Heart left ventricle (tissue), 16 donors: ENCODE measurements around the gene GALNT14. TPM values are rescaled to one million over a fixed set of nuclear protein-coding genes. Genes with fewer than 3 reads are reported as not detected.

Source experiments
- ATAC-seq, 4 donors: fragments of 200-7000 bp; cut with Tn5 transposase; one replicate each; pipeline ENCODE4 v1.9.1; 2020 to 2022; ENCODE audit warnings: moderate library complexity in 4 of 4, mild to moderate bottlenecking in 3 of 4, moderate number of reproducible peaks in 1 of 4
- DNase-seq, 5 donors: peaks; one replicate each; pipeline ENCODE4 v3.0.0-alpha.2; 2020
- H3K27ac ChIP-seq, 12 donors: fragments of 200-600 bp; sonication (generic) in 4 of 12; one replicate each; pipeline versions ENCODE4 v1.5.0 to v1.8.0; 2016 to 2022; ENCODE audit warnings: mild to moderate bottlenecking in 2 of 12
- H3K27me3 ChIP-seq, 9 donors: fragments of 200-600 bp; sonication (generic) in 2 of 9; one replicate each; pipeline versions ENCODE4 v1.5.1 to v1.8.0; 2016 to 2022; ENCODE audit warnings: mild to moderate bottlenecking in 3 of 9
- H3K36me3 ChIP-seq, 9 donors: fragments of 200-600 bp; sonication (generic) in 2 of 9; one replicate each; pipeline versions ENCODE4 v1.5.0 to v1.8.0; 2018 to 2022; ENCODE audit warnings: mild to moderate bottlenecking in 2 of 9
- H3K4me1 ChIP-seq, 12 donors: fragments of 200-600 bp; sonication (generic) in 4 of 12; one replicate each; pipeline versions ENCODE4 v1.5.0 to v1.8.0; 2016 to 2022; ENCODE audit warnings: mild to moderate bottlenecking in 3 of 12
- H3K4me3 ChIP-seq, 12 donors: fragments of 200-600 bp; sonication (generic) in 4 of 12; one replicate each; pipeline versions ENCODE4 v1.5.0 to v1.8.0; 2017 to 2022; ENCODE audit warnings: mild to moderate bottlenecking in 9 of 12, moderate library complexity in 4 of 12
- H3K9me3 ChIP-seq, 12 donors: fragments of 200-600 bp; sonication (generic) in 4 of 12; one replicate each; pipeline versions ENCODE4 v1.5.0 to v1.8.0; 2016 to 2022; ENCODE audit warnings: mild to moderate bottlenecking in 1 of 12
- POLR2A ChIP-seq, 2 donors: fragments of 450-650 bp; IDR thresholded peaks; one replicate each; pipeline ENCODE4 v1.6.1; 2017; ENCODE audit warnings: antibody characterized with exemption in 2 of 2, mild to moderate bottlenecking in 2 of 2, moderate library complexity in 2 of 2
- WGBS, 4 donors: extraction: QIAGEN DNeasy Blood & Tissue Kit in 2 of 4; methylation state at CpG; one replicate each; pipeline versions ENCODE4 v1.1.5 to v1.1.7; 2013 to 2018; 5-methylcytosine and 5-hydroxymethylcytosine counted together
- intact Hi-C, 10 donors: fragments of 100-400 bp; cut with DNase I; formaldehyde crosslinking; loops; one replicate each; pipeline versions ENCODE4 v1.11.1 to v1.14.2; 2022
- polyA plus RNA-seq, 2 donors: library from polyadenylated mRNA; stranded (reverse); fragments of 200-250 nt; gene quantifications; one replicate each; pipeline ENCODE4 v1.2.3, GENCODE V29; 2013
- total RNA-seq, 9 donors: library from RNA; depleted of rRNA in 2 of 9; stranded (reverse); fragments of >200 nt in 2 of 9; fragmentation: NEBNext Ultra II Directional in 3 of 9; extraction: Animal tissue kit (Norgen Biotek cat#: 25700) in 3 of 9; gene quantifications; one replicate each; pipeline versions ENCODE4 v1.1.0 to v1.2.4, GENCODE V29; 2016 to 2023
- TF ChIP-seq, protein P1 (sequence below), 12 donors: fragments of 200-600 bp; sonication (generic) in 4 of 12; IDR thresholded peaks; one replicate each; pipeline versions ENCODE4 v1.5.0 to v1.8.0; 2018 to 2022; ENCODE audit warnings: antibody characterized with exemption in 12 of 12, mild to moderate bottlenecking in 5 of 12
- donor health status: ischemic (EF 13 %, LVEDD 7.1; RV severe dilation, severe dysfunction).
- donor health status: healthy with polysubstance abuse.
- donor health status: DM: no; HTN: yes; CAD: no.
- donor health status: DM: no; HTN: no; CAD: no.
- donor health status: ischemic (EF 25% LVEDD 6.9; RV normal size, moderate dysfunction).
- donor health status: ischemic (EF 25% LVEDD 5.7; RV mildly dilated, moderate dysfunction).
- donor health status: healthy.
- donor health status: DM: yes; HTN: yes; CAD: no.
- donor health status: ischemic (EF 35%, LVEDD 5.7; RV mildly dilated, moderate dysfunction).
- donor health status: nonischemic (EF 11% LVEDD 7.7; RV severe dilation, severe dysfunction).
- donor health status: DM: yes; HTN: yes; CAD: no.
- donor health status: PGD.
- donor health status: ischemic (EF 29% LVEDD 5.4; RV normal size, mild dysfunction).
- donor health status: nonischemic (EF 23%, LVEDD 6.1; RV moderate dilation, normal function).

GALNT14 gene
- total and polyA plus RNA-seq, 11 donors: 0.29 to 2.4 (median 1.0) TPM; not detected in 2

DNA sequence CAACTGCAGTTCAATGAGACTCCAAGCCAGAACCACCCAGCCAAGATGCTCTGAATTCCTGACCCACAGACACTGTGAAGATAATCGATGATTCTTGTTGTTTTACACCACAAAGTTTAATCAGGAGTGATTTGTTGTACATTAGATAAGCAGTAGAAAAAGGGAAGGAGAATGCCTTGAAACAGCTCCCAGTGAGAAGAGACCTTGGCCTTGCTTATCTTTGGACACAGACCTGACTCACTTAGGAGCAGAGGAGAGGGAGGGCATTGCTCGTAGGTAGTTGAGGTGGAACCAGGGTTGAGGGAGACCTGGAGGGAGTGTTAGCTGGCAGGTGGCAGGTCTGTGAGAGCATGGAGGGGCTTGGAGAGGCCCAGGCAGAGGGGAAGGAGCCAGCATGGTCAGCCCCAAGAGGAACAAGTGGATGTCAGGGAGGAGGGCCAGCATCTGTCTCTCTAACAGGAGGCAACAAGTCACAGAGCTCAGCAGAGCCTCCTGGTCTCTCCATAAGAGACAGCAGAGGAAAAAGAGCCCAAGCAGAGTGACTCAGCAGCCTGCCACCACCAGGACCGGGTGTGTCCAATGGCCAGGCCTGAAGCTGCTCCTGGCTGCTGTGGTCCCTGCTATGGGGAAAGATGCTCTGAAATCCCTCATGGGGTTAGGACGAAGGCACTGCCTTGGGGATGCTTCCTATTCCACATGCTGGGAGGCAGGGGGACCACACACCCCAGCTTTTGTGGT, 169.4 kb downstream of the GALNT14 start:
- no peak for ATAC-seq
- Histone ChIP-seq H3K27ac (no peak overlapping the region), H3K36me3 (no peaks in the 10 kb centered on the region), H3K4me1 (peaks cover 0 to 10% (median 1%) of the 10 kb centered on the region in 12 donors), H3K27me3 (no peaks in the 10 kb centered on the region), H3K9me3 (no peaks in the 10 kb centered on the region), H3K4me3 (no peak overlapping the region)
- no peak for DNase-seq
- TF ChIP-seq, protein P1, sequence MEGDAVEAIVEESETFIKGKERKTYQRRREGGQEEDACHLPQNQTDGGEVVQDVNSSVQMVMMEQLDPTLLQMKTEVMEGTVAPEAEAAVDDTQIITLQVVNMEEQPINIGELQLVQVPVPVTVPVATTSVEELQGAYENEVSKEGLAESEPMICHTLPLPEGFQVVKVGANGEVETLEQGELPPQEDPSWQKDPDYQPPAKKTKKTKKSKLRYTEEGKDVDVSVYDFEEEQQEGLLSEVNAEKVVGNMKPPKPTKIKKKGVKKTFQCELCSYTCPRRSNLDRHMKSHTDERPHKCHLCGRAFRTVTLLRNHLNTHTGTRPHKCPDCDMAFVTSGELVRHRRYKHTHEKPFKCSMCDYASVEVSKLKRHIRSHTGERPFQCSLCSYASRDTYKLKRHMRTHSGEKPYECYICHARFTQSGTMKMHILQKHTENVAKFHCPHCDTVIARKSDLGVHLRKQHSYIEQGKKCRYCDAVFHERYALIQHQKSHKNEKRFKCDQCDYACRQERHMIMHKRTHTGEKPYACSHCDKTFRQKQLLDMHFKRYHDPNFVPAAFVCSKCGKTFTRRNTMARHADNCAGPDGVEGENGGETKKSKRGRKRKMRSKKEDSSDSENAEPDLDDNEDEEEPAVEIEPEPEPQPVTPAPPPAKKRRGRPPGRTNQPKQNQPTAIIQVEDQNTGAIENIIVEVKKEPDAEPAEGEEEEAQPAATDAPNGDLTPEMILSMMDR (IDR thresholded peaks at IDR 0.05): no peak
- no peak for TF ChIP-seq POLR2A (IDR thresholded peaks at IDR 0.05)
- intact Hi-C loops: no loop called here
- 73 to 86% (median 79%) methylated on average over 3 to 4 of the region's 4 CpGs for WGBS, 4 donors

DNA sequence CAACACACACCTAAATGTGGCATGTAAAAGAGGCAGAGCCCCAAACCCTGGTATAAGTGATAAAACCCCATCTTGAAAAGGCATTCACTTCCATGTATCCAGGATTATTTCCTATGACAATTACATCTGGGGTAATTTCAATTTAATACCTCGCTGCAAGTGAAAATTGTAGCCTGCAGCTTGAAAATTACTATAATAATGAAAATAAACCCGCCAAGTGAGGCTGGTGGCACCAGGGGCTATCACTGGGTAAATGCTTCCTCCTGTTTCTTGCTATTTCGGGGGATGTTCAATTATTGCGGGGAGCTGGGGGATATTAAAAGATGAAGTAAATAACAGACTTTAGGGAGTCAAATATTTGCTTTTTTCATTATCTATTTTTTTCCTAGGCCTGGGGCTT, 171.5 kb downstream of the GALNT14 start:
- H3K9me3 ChIP-seq: no peaks in the 10 kb centered on the region
- intact Hi-C loops: no loop called here
- DNase-seq (no peak), ATAC-seq (no peak)
- no peak overlapping the region for H3K4me3 ChIP-seq
- WGBS, 4 donors: 93 to 98% (median 95%) methylated on average over 4 of the region's 4 CpGs
- no peaks in the 10 kb centered on the region for H3K27me3 ChIP-seq
- H3K36me3 ChIP-seq: no peaks in the 10 kb centered on the region
- TF ChIP-seq, protein P1 (IDR thresholded peaks at IDR 0.05): no peak
- TF ChIP-seq POLR2A (IDR thresholded peaks at IDR 0.05): no peak
- no peak overlapping the region for H3K27ac ChIP-seq
- H3K4me1 ChIP-seq: no peaks in the 10 kb centered on the region

DNA sequence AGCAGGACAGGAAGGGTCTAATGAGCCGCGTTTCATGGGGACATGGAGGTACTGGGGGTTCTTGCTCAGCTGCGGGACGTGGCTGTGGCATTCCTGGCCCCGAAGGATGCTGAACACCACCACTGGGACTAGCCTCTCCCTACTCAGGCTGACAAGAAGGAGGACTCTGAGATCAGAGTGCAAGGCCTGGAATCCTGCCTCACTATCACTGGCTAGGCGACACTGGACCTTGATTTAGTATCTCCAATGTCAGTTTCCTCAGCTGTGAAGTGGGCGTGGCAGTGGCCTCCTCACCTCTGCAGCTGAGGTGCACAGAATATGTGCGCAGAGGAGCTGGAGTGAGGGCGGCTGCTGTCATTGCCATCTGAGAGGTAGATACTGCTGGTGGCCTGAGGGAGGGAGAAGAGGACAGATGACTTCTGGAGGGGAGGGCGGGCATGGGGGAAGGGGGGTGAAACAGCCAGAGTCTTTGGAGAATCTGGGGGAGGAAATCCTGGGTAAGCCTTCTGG, 173.2 kb downstream of the GALNT14 start:
- Histone ChIP-seq H3K9me3 (no peaks in the 10 kb centered on the region), H3K27me3 (no peaks in the 10 kb centered on the region), H3K36me3 (no peaks in the 10 kb centered on the region), H3K4me1 (no peaks in the 10 kb centered on the region), H3K27ac (no peak overlapping the region), H3K4me3 (no peak overlapping the region)
- 78 to 90% (median 78%) methylated on average over 10 of the region's 10 CpGs for WGBS, 4 donors
- no peak for ATAC-seq
- no peak for DNase-seq
- TF ChIP-seq POLR2A (IDR thresholded peaks at IDR 0.05): no peak
- TF ChIP-seq, protein P1 (IDR thresholded peaks at IDR 0.05): no peak
- intact Hi-C loops: no loop called here

DNA sequence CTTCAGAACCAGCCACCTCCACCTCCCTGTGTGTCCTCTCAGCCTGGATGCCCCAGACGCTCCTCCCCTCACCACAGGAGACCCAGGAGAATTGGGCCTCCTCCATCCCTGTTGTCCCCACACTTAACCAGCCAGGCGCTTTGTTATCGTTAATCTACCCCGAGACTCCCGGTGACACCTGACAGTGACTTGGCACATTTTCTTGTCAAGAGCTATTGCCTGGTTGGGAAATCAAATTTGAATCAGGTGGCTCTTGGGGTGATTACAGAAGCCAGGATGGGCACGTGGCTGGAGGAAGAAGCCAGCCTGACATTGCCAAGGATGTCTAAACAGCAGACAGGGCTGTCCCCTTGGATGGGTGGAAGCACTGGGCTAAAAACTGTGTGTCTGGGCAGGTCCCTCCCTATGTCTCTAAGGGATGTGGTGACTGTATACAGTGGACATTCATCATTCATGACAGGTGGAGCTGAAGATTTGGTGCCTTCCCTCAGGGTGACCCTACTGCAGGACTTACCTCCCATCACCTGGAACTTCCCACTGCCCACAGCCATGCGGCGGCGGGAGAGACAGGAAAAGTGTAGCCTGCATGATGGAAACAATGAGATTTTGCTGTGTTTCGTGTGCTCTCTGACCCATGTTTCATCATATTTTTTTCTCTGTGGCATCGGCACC, 173.8 kb downstream of the GALNT14 start:
- intact Hi-C loops: no loop called here
- ATAC-seq: no peak
- TF ChIP-seq, protein P1 (IDR thresholded peaks at IDR 0.05): no peak
- no peak for TF ChIP-seq POLR2A (IDR thresholded peaks at IDR 0.05)

More for the DNA sequence above, 173.8 kb downstream of the GALNT14 start:
- Histone ChIP-seq H3K27ac (no peak overlapping the region), H3K27me3 (no peaks in the 10 kb centered on the region), H3K36me3 (no peaks in the 10 kb centered on the region), H3K9me3 (no peaks in the 10 kb centered on the region), H3K4me1 (no peaks in the 10 kb centered on the region), H3K4me3 (no peak overlapping the region)
- DNase-seq: no peak
- 71 to 84% (median 78%) methylated on average over 11 of the region's 11 CpGs for WGBS, 4 donors
